ENCODE data around the gene DYTN. TPM values are rescaled to one million over a fixed set of nuclear protein-coding genes. Genes with fewer than 3 reads are reported as not detected.

Gene DYTN
- total RNA-seq, 4 donors from 2014 or later: not detected

DNA sequence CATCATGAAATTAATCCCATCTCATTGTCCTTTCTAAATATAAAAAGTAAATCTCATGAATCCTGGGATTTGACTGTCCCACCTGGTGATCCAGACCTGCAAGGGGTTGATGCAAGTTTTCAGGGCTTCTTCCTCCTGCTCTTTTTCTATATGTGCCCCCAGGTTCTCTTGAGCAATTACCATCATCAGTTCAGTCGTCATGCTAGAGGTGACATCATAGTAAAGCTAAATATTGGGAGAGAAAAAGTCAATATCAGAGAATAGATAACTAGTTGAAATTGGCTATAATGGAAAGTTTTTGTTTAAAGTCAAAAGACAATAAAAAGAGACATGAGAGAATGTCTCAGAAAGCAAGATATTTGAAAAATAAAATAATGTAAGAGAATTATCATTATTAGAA is 38.6 kb upstream of the DYTN start:
- Histone ChIP-seq H3K4me3 (no peak overlapping the region), H3K9me3 (no peaks in the 10 kb centered on the region), H3K27ac (no peak overlapping the region), H3K27me3 (no peaks in the 10 kb centered on the region), H3K36me3 (no peaks in the 10 kb centered on the region), H3K4me1 (no peaks in the 10 kb centered on the region)
- no peak for TF ChIP-seq EP300 (IDR thresholded peaks at IDR 0.05)
- TF ChIP-seq POLR2AphosphoS5 (IDR thresholded peaks at IDR 0.05): no peak
- no peak for TF ChIP-seq CTCF (IDR thresholded peaks at IDR 0.05)
- no peak for TF ChIP-seq POLR2A (IDR thresholded peaks at IDR 0.05)
- whole genome bisulfite sequencing, 2 donors (ENCODE audit: low coverage in 1 of 2): 57 to 63% methylated on average over 1 of the region's 1 CpG
- ATAC-seq: no peak

DNA sequence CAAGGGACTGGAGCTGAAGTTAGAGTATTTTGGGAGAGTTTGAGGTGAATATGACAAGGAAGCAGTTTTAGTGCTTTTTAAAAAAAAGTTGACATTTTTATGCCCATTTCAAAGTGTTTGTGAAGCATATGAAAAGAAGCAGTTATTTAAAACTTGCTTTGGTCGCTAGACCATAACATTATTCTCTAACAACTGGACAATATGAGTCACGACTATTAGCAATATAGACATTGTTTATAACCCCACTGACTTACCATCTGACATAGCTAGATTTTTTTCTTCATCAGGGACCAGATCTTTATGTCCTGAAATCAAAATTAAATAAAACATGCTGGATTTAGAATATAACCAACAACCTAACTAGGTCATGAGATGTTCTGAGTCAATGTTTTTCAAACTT is 22.6 kb upstream of the DYTN start:
- no peak overlapping the region for H3K4me3 ChIP-seq
- no peaks in the 10 kb centered on the region for H3K9me3 ChIP-seq
- no peaks in the 10 kb centered on the region for H3K27me3 ChIP-seq
- ATAC-seq: no peak
- 42 to 52% methylated on average over 2 of the region's 2 CpGs for WGBS, 2 donors (ENCODE audit: low coverage in 1 of 2)
- TF ChIP-seq POLR2A (IDR thresholded peaks at IDR 0.05): no peak
- TF ChIP-seq POLR2AphosphoS5 (IDR thresholded peaks at IDR 0.05): no peak
- TF ChIP-seq CTCF (IDR thresholded peaks at IDR 0.05): no peak
- no peak for TF ChIP-seq EP300 (IDR thresholded peaks at IDR 0.05)
- H3K36me3 ChIP-seq: no peaks in the 10 kb centered on the region
- H3K27ac ChIP-seq: no peak overlapping the region
- no peaks in the 10 kb centered on the region for H3K4me1 ChIP-seq

- no peaks in the 10 kb centered on the region for H3K36me3 ChIP-seq
- WGBS, 2 donors (ENCODE audit: low coverage in 1 of 2): 52 to 64% methylated on average over 2 of the region's 2 CpGs
Measured at GRCh38 chr2:206739271-206739670, 21.1 kb upstream of the DYTN start.

DNA sequence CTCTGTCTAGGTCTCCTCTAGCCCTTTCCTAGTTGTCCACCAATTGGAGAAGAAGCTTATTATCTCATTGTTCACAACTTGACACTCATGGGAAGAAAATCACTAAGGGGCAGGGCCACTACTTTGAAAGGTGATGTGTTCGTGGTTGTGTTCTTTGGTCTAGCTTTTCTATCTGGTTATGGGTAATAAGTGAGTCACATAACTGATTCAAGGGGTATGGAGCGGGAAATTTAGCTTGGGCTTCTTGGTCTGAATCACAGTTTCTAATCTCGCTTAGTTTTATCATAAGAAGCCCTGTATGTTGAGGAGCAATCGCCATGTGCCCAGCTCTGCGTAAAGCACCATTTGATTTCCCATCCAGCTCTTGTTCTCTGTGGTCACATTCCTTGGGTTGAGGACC is 18.7 kb upstream of the DYTN start:
- ATAC-seq: no peak
- WGBS, 2 donors (ENCODE audit: low coverage in 1 of 2): 93 to 95% methylated on average over 3 to 5 of the region's 5 CpGs

More at GRCh38 chr2:206739271-206739670, 21.1 kb upstream of the DYTN start:
- H3K27ac ChIP-seq: no peak overlapping the region
- no peak for TF ChIP-seq POLR2A (IDR thresholded peaks at IDR 0.05)
- no peak for TF ChIP-seq POLR2AphosphoS5 (IDR thresholded peaks at IDR 0.05)
- no peak for TF ChIP-seq CTCF (IDR thresholded peaks at IDR 0.05)
- no peak for ATAC-seq
- H3K4me1 ChIP-seq: no peaks in the 10 kb centered on the region
- H3K4me3 ChIP-seq: no peak overlapping the region
- no peaks in the 10 kb centered on the region for H3K27me3 ChIP-seq
- H3K9me3 ChIP-seq: no peaks in the 10 kb centered on the region

More for the DNA sequence above, 18.7 kb upstream of the DYTN start:
- H3K27me3 ChIP-seq: no peaks in the 10 kb centered on the region
- H3K36me3 ChIP-seq: no peaks in the 10 kb centered on the region
- no peak overlapping the region for H3K4me3 ChIP-seq
- no peaks in the 10 kb centered on the region for H3K4me1 ChIP-seq
- TF ChIP-seq POLR2AphosphoS5 (IDR thresholded peaks at IDR 0.05): no peak
- TF ChIP-seq CTCF (IDR thresholded peaks at IDR 0.05): no peak
- TF ChIP-seq POLR2A (IDR thresholded peaks at IDR 0.05): no peak
- TF ChIP-seq EP300 (IDR thresholded peaks at IDR 0.05): no peak
- H3K27ac ChIP-seq: no peak overlapping the region
- H3K9me3 ChIP-seq: no peaks in the 10 kb centered on the region
